Measurements from ENCODE around the gene WASF3.

WASF3 gene

GRCh38 chr13:26685606-26686005 lies 128.1 kb downstream of the WASF3 start:
- no peak for DNase-seq (ENCODE audit: low spot score)

GRCh38 chr13:26686285-26686684 lies 128.8 kb downstream of the WASF3 start:
- no peak for DNase-seq (ENCODE audit: low spot score)

GRCh38 chr13:26688286-26688685 lies 130.8 kb downstream of the WASF3 start:
- peak; percentile 16 for DNase-seq (ENCODE audit: low spot score)

GRCh38 chr13:26688980-26689379 lies 131.5 kb downstream of the WASF3 start:
- DNase-seq (ENCODE audit: low spot score): no peak

- no peak for DNase-seq (ENCODE audit: low spot score)
These were observed 136.4 kb downstream of the WASF3 start for GRCh38 chr13:26693749-26694463.

- no peak for DNase-seq (ENCODE audit: low spot score)
These were observed 137.3 kb downstream of the WASF3 start for GRCh38 chr13:26694609-26695359.

- DNase-seq (ENCODE audit: low spot score): no peak
These were observed 137.8 kb downstream of the WASF3 start for GRCh38 chr13:26695360-26695705.

GRCh38 chr13:26695891-26696311 lies 138.4 kb downstream of the WASF3 start:
- no peak for DNase-seq (ENCODE audit: low spot score)

GRCh38 chr13:26697069-26697955 lies 139.8 kb downstream of the WASF3 start:
- DNase-seq (ENCODE audit: low spot score): no peak

- DNase-seq (ENCODE audit: low spot score): peak; percentile 76
These were observed 141.1 kb downstream of the WASF3 start for GRCh38 chr13:26698392-26699196.

- DNase-seq (ENCODE audit: low spot score): no peak
These were observed 141.7 kb downstream of the WASF3 start for GRCh38 chr13:26699197-26699490.

- no peak for DNase-seq (ENCODE audit: low spot score)
These were observed 148.1 kb downstream of the WASF3 start for GRCh38 chr13:26705536-26705935.

- no peak for DNase-seq (ENCODE audit: low spot score)
These were observed 148.9 kb downstream of the WASF3 start for GRCh38 chr13:26706381-26706780.

GRCh38 chr13:26707122-26708006 lies 149.9 kb downstream of the WASF3 start:
- peak; percentile 70 for DNase-seq (ENCODE audit: low spot score)

GRCh38 chr13:26708007-26708297 lies 150.5 kb downstream of the WASF3 start:
- no peak for DNase-seq (ENCODE audit: low spot score)

- DNase-seq (ENCODE audit: low spot score): no peak
These were observed 152.0 kb downstream of the WASF3 start for GRCh38 chr13:26709461-26709860.

GRCh38 chr13:26710166-26710565 lies 152.7 kb downstream of the WASF3 start:
- DNase-seq (ENCODE audit: low spot score): no peak

- no peak for DNase-seq (ENCODE audit: low spot score)
These were observed 153.7 kb downstream of the WASF3 start for GRCh38 chr13:26711211-26711610.

GRCh38 chr13:26713341-26713740 lies 155.9 kb downstream of the WASF3 start:
- DNase-seq (ENCODE audit: low spot score): no peak

- no peak for DNase-seq (ENCODE audit: low spot score)
These were observed 159.5 kb downstream of the WASF3 start for GRCh38 chr13:26716984-26717383.

GRCh38 chr13:26718146-26718545 lies 160.7 kb downstream of the WASF3 start:
- DNase-seq (ENCODE audit: low spot score): no peak

All from pons (tissue), 1 donor.